ENCODE data around the gene HYAL3.
"Not testable (repeated sequence)": the region's sequence is repeated elsewhere in the genome, so short reads cannot be mapped to it uniquely, and the experiment has no call there.

Gene HYAL3

GRCh38 chr3:50245251-50245745 lies 53.9 kb downstream of the HYAL3 start:
- no peak for TF ChIP-seq ZFX (IDR thresholded peaks at IDR 0.05; ENCODE audit: borderline replicate concordance)
- TF ChIP-seq CTCF (IDR thresholded peaks at IDR 0.05) = no peak
- H3K27ac ChIP-seq = no peak overlapping the region

- not testable (repeated sequence) for H3K27ac ChIP-seq
These were observed 54.4 kb downstream of the HYAL3 start for GRCh38 chr3:50244813-50245212.

GRCh38 chr3:50243543-50243895 lies 55.7 kb downstream of the HYAL3 start:
- no peak for TF ChIP-seq CTCF (IDR thresholded peaks at IDR 0.05)
- no peak for TF ChIP-seq ZFX (IDR thresholded peaks at IDR 0.05; ENCODE audit: borderline replicate concordance)
- H3K27ac ChIP-seq = peak overlapping the region; percentile 15; the same call in 1 of the 2 replicates

GRCh38 chr3:50242851-50243542 lies 56.2 kb downstream of the HYAL3 start:
- TF ChIP-seq CTCF (IDR thresholded peaks at IDR 0.05) = no peak
- H3K27ac ChIP-seq = peak overlapping the region; percentile 15; the same call in 1 of the 2 replicates
